GM19238 (cell line): ENCODE measurements around the gene HOXD10.

ENCODE experiments used
- DNase-seq: peaks from one replicate; pipeline ENCODE4 v3.0.0; 2011; ENCODE audit warnings: low spot score; ENCODE audit not compliant: insufficient read length

HOXD10 gene

DNA sequence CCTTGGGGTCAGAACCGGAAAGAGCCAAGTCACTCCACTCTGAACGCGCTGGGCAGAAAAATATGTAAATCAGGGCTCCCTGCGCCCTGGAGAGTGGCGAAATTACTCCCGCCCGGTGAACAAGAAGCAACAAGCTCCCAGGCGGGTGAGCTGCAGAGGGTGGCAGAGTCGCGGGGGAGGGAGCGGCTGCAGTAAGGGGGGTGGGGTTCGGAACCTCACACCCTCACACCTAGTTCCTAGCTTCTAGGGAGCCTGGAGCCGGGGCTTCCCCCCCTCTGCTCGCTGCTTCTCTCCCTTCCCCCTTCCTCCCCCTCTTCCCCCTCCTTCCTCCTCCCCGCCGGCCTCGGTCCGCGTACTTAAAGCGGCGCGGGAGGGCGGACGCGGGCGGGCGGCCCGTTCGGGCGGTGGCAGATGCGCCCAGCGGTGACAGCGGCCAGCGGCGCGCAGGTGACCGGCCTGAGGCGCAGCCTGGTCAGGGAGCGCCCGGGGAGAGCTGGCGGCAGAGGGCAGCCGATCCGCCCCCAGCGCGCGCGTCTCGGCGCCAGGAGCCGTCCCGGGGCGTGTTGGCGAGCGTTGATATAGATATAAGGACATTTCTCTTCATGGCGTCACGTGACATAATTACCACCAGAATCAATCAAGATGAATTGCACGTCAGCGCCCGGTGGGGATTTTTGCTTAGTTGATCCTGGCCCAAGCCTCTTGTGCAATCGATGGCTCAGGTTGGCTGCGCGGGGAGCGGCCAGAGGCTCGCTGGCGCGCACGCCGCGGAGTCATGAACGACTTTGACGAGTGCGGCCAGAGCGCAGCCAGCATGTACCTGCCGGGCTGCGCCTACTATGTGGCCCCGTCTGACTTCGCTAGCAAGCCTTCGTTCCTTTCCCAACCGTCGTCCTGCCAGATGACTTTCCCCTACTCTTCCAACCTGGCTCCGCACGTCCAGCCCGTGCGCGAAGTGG is 9.7 kb upstream of the HOXD10 start, which contains the start of gene HOXD11:
Gene HOXD11, plus strand, starts transcription at position 700 of the 959 bp plus-strand sequence. Its CDS starts 76 bp downstream, at position 776.
- DNase-seq = no peak

DNA sequence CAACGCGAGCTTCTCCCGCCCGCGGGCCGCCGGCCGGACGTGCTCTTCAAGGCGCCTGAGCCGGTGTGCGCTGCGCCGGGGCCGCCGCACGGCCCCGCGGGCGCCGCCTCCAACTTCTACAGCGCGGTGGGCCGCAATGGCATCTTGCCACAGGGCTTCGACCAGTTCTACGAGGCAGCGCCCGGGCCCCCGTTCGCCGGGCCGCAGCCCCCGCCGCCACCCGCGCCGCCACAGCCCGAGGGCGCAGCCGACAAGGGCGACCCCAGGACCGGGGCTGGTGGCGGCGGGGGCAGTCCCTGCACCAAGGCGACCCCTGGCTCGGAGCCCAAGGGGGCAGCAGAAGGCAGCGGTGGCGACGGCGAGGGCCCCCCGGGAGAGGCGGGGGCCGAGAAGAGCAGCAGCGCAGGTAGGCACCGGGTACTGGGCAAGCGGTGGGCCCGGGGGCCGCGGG is 8.8 kb upstream of the HOXD10 start:
- no peak for DNase-seq

DNA sequence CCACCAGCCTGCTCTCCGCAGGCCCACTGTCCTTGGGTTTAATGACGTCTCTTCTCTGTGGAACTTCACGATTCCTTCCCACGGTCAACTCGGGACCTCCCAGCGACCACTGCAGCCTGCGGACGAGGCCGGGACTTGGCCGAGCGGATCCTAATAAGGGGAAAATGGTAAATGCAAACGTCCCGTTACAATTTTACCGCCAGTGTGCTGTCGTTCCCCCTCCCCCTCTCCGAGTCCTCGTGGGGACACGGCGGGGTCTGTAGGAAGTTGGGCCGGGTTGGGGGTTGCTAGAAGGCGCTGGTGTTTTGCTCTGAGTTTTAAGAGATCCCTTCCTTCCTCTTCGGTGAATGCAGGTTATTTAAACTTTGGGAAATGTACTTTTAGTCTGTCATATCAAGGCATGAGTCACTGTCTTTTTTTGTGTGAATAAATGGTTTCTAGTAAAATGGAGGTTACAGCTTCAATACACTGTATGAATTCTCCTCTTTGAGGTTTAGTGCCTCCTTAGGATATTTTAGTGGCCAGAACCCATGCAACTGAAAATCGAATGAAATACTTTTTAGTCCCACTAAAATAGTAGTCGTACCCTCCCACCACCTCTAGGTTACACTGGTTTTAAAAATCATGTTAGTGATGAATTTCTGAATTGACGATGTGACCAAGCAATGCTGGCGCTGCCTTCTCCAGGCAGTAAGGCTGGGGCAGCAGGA is 7.2 kb upstream of the HOXD10 start:
- no peak for DNase-seq

DNA sequence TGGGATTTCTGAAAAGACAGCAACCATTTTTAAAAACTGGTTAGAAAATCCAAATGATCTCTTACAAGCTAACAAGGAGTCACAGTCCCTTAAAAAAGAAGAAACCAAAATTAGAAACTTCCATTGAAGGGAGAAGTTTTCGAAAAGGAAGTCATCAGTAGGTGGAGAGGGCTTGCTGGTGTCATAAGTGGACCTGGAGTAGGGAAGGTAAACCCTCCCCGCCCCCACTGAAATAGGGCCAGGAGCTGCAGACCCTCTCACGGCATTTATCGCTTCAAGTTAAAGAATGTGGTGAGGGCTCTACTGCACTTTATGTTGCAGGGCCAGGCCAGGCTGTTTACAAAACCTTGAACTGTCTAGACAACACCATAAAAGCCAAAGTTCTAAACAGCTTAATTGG is 6.6 kb upstream of the HOXD10 start:
- DNase-seq = no peak

DNA sequence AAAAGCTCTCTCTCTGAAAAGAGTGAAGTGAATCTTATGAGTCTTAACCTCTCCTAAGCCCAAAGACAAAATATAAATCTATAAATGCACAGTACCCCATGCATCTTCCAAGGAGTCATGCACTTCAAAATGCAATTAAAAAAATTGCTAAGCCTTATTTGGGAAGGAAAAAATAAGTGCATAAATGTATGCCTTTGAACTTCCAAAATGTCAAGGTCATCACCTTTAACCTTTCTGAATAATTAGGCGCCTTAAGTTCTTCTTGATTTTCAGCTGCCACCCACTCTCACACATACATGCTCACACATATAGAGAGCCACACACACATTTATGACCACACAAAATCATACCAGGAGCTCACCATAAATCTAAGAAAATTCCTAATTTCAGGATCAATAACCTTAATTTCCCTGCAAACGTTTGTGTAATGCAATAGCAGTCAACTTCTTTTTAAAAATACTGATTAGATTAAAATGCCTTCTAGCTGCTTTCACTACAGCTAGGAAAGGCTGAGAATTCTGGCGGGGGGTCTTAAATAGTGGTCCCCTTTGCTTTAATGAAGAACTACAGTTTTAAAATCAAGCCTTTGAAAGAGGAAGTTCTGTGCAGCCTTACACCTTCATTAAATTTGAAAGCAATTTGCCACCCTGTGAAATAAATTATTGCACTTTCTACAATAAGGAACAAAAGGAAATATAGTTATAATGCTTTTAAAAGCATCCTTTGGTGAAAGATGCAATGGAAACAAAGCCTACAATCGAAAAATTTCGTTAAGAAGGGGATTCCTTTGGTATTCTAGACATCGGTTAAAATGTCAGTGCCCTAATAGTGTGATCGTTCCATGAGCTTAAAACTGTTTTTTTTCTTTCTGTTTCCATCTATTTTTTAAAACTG is 5.9 kb upstream of the HOXD10 start:
- DNase-seq = no peak

DNA sequence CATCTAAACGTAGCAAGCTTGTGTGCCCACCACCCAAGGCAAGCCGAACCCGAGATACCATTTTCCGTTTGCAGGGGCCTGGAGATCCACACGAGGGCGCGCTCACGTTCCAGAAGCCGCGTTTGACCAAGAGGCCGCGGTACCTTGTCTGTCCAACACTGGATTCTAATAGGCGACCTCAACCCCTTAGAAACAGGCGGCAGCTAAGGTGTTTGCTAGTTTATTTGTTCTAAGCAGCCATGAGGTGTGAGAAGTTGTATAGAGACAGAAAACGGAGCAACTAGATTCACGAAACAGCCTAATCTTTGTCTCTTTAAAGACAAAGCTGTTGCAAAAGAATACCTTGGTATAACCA is 5.3 kb upstream of the HOXD10 start:
- DNase-seq = no peak

DNA sequence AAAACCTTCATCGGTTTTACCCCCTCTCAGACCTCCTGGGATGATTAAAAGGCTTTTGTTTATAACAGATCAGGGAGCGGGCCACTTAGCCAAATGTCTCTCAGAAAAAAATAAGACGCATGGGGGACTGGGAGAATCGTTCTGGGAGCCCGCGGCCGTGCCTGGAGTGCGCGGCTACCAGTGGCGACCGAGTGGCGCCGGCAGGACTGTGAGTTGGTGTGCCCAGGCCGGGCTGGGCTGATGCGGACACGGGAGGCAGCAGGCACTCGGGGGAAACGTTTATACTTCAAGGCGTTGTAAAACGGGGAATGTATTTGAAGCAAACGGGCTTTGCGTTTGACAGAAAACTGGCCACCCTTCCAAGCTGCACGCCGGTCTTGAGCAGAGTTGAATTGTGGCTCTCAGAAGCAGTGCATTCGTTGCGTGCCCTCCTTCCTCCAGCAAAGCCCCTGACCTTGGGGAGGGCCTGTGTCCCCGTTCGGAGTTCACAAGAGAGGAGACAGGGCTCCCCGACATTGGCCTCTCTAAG is 4.7 kb upstream of the HOXD10 start:
- no peak for DNase-seq

DNA sequence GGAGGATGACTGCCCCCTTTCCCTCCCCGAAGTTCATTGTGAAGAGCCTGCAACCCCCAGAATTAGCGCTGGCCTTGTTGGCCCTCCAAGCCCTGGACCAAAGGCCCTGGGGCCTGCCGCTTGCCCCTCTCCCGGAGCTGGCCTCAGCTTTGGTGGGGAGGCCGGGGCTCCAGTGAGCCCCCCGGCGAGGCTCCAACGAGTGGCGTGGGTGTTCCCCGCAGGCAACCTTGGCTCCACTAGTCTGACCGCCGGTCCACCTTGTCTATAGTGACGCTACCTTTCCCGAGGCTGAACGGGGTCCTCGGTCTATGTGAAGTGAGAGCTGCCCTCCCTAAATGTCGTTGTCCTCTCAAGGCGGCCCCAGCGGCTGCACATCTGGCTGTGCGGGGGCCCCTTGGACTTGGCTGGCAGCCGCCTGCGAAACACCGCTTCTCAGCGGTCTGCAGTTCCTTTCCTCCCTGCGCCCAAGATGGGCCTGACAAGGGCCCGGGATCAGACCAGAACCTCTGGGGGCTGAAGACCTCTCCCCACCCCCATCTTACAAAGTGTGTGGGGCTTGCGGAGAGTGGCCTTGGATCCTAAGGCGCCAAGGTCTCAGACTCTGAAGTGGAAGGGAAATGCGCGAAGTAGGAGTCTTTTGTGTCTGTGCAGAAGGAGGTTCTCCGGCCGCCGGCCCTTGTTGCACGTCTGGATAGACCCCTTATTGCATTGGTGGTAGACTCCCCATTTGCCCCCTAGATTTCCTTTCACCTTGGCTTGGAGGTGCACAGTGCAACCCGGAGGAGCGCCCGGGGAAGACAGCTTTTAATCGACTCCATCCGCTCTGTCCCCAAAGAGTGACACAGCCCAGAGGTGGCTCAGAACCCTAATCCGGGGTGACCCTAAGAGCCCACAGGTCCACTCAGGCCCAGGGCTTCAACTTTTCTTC is 3.9 kb upstream of the HOXD10 start:
- DNase-seq = no peak

DNA sequence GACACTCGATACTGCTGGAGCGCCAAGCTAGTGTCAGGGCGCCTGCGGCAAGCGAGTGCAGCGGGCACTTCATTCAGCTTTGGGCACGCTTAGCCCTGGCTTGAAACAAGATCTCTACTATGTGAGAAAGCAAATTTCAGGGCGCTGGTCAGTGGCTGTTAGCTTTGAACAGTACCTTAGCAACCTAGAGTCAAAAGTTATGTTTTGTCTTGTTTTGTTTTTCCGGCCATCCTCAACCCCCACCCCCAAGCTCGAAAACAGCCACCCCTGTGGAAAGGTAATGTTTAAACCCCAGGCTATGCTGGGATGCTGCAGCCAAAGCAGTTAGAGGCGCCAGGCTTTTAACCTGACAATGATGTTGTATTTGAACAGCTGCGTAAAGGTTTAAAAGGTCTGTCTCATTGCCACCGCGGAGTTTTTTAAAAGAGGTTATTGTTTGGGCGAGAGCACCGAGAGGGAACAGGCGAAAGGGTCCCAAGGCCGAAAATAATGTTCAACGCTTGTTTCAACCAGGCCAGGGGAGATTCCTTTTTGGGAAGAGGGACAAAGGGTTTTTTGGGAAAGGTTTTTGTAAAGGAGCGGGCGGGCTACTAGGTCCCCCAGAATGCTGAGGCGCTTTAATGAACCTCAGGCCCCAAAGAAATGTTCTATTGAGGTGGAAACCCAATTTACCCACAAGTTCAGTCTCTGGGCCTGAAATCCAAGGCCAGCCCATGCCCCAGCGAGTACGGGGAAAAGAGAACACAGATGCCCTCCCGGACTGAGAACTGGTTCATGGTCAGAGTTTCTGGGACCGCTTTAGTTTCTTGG is 2.3 kb upstream of the HOXD10 start:
- no peak for DNase-seq

DNA sequence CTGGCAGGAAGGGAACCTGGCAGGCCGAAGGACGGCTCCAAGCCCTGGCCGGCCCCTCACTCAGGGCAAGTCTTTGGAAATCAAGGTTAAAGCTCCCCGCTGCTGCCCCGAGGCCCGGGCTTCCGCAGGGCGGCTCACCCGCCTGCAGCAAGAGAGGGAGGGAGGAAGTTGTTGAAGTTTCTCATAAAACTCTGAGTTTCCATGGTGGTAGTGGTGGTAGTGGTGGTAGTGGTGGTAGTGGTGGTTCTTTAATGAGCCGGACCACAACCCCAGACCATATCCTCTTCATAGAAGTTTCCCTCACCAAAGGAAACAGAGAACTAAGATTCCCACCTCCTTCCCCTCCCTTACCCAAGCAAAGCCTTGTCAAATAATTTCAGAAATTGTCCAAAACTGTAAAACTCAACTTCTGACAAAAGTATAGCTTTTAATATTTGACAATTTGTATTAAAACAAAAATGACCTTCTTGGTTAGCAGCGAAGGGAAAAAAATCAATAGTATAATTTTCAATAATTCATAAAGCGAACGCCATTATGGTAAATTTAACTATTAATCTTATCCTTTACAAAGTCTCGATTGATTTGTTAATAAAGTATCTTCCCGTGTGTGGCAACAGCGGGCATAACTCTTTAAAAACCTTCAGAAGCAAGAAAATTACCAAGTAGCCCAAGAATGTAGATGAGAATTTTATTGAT is 1.5 kb upstream of the HOXD10 start:
- no peak for DNase-seq

DNA sequence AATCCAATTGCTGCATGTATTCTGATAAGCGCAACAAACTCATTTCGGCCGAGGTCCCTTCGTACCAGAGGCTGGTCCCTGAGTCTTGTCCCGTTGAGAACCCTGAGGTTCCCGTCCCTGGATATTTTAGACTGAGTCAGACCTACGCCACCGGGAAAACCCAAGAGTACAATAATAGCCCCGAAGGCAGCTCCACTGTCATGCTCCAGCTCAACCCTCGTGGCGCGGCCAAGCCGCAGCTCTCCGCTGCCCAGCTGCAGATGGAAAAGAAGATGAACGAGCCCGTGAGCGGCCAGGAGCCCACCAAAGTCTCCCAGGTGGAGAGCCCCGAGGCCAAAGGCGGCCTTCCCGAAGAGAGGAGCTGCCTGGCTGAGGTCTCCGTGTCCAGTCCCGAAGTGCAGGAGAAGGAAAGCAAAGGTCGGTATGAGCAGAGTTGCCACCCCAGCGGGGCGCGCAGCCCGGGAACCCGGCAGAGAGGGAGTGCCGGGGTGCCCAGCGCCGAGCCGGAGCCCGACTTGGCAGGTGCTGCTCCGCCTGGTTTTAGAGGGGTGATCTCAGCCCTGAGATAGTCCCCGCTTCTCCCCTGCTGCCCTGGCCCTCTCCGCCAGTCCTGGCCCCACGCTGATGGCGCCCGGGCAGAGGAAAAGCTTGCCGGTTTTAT is 714 bp downstream of the HOXD10 start:
- DNase-seq = no peak

DNA sequence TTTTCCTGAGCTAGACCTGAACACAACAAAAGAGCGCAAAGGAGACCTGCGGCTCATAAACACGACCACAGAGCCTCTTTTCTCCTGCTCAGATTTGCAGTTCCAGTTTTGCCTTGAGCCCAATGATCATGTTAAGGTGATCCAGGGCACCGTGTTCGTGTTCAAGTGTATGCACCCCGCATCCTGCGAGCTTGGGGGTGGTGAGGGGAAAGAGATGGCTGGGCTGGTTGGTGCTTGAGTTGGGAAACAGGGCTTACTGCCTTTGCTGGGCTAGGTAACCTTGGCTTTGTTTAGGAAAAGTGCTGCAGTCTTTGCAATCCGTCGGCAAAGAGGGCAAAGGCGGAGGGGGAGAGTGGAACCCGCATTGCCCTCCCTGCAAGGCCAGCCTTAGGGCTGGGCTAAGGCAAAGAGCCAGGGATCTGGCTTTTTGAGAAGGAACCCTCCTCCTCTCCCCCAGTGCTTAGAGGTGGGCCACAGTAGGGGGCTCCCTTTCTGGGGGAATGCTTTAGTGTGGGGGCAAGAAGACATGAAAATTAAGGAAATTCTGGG is 1.3 kb downstream of the HOXD10 start:
- no peak for DNase-seq

DNA sequence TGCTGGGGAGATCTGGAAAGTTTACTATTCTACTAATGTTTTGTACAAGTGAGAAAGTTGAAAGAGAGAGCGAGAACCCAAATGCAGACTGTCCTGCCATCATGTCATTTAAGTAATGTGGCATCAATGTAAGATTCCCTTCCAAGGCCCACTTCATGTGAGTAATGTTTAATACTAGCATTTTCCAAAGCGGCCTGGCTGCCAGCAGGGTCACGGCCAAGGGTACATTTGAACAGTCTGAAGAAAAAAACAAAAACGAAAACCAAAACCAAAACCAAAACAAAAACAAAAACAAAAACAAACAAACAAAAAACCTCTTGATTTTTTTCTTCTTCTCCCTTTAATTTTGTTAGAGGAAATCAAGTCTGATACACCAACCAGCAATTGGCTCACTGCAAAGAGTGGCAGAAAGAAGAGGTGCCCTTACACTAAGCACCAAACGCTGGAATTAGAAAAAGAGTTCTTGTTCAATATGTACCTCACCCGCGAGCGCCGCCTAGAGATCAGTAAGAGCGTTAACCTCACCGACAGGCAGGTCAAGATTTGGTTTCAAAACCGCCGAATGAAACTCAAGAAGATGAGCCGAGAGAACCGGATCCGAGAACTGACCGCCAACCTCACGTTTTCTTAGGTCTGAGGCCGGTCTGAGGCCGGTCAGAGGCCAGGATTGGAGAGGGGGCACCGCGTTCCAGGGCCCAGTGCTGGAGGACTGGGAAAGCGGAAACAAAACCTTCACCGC is 2.2 kb downstream of the HOXD10 start:
- DNase-seq = no peak

DNA sequence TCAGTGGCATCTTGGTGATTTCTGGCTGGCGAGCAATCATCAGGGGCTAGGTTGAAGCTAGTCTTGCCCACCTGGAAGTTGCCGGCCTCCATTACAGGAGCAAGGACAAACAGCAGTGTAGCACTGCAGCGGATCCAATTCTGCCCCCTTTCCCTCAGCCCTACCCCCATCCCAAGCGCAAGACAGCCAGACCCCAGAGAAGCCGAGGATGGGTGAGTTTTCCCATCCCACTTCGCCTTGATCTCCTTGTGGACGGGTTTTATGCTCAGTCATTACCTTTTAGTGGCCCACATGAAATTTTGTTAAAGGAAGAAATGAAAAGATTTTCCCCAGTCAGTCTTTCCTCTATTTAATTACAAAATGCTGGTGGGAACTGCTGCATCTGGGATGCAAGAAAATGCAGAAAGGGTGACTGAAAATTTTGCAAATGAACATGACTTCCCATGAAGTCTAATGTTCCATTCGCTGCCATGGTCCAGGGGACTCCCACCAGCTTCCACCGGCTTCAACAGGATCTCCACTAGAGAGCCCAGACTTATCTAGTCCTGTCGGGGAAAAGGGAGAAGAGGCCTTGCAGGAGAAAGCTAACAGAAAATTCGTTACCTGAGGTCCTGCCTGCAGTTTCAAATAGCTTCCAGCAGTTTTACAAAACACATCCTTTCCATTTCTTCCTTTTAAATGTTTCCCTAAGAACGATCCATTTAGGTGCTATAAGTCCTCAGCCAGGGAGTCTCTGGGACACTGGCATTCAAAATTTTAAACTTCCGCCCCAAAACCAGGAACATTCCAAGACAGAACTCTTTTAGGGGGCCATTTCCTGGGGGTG is 4.0 kb downstream of the HOXD10 start:
- no peak for DNase-seq

DNA sequence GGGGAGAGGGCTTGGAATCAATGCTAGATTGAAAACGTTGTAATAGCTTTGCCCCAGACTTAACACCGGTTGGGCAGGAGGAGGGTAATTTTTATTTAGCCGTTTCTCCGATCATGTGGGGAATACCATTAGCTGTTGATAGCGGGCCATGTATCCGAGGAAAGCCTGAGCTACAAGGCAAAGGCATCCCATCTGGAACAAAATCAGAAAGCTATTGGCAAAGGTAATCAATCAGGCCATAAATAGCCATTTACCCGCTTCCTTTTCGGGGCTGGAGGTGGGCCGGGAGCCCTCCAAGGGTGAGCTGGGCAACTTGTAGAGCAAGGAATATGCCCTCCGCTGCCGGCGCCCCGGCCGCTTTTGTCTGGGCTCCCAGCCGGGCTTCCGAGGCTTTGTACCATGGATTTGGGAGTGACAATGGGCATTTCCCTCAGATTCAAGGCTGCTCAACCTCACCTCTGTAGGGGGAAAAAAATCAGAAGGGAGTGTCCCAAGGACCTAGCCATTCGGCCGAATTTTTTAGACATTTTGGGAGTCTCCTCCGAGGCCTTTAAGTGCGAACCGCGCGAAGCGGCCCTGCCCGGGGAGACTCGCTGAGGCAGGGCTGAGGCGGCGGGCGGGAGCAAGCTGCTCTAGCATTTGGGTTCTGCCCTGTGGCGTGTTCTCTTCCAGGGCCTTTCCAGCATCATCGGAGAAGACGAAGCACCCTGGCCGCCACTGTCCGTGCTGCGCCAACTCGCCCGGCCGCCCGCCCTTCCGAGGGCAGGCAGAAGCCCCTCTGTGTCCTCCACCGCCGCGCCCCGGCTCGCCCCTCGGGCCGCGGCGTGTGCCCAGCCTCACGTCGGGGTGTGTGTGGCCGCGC is 4.8 kb downstream of the HOXD10 start:
- DNase-seq = no peak
